ENCODE data around the gene DOCK8. TPM values are rescaled to one million over a fixed set of nuclear protein-coding genes. Genes with fewer than 3 reads are reported as not detected.
A peak's percentile ranks its signal among the peaks of the same experiment; 100 is the strongest.

The DOCK8 gene
- total RNA-seq, 1 donor from 2014 or later = 0.54 TPM

- DNase-seq (ENCODE audit: low spot score) = no peak
- Mint-ChIP-seq H3K27ac (no peak overlapping the region), H3K27me3 (ENCODE audit: insufficient read depth, low read depth) (peaks cover 2% of the 10 kb centered on the region), H3K4me1 (peaks cover 3% of the 10 kb centered on the region), H3K36me3 (no peaks in the 10 kb centered on the region), H3K9me3 (no peaks in the 10 kb centered on the region), H3K4me3 (no peak overlapping the region)
- Histone ChIP-seq H3K9me3 (ENCODE audit: low read depth) (no peaks in the 10 kb centered on the region), H3K79me2 (ENCODE audit: low read depth) (no peaks in the 10 kb centered on the region), H3K27me3 (no peaks in the 10 kb centered on the region), H3K4me1 (peaks cover 12% of the 10 kb centered on the region), H3K27ac (no peak overlapping the region), H3K4me2 (peak overlapping the region; percentile 11), H4K20me1 (ENCODE audit: low read depth) (no peaks in the 10 kb centered on the region), H3K4me3 (no peak overlapping the region), H3K9ac (no peak overlapping the region), H3K36me3 (no peaks in the 10 kb centered on the region), H2AFZ (replicated peaks) (no peak overlapping the region), H3F3A (ENCODE audit: low read depth) (no peaks in the 10 kb centered on the region)
- TF ChIP-seq EZH2phosphoT487 (IDR thresholded peaks at IDR 0.05) (no peak), EZH2 (IDR thresholded peaks at IDR 0.05) (no peak), CTCF (IDR thresholded peaks at IDR 0.05) (no peak)
Observed at GRCh38 chr9:371349-371748, 156.7 kb downstream of the DOCK8 start.

- H3K4me1 Mint-ChIP-seq = peaks cover 3% of the 10 kb centered on the region
- H3K4me2 ChIP-seq = no peak overlapping the region
- TF ChIP-seq CTCF (IDR thresholded peaks at IDR 0.05) = no peak
- TF ChIP-seq EZH2 (IDR thresholded peaks at IDR 0.05) = no peak
- no peak for TF ChIP-seq EZH2phosphoT487 (IDR thresholded peaks at IDR 0.05)
- no peak overlapping the region for H3K4me3 Mint-ChIP-seq
- H3K9me3 ChIP-seq (ENCODE audit: low read depth) = no peaks in the 10 kb centered on the region
- H3K9ac ChIP-seq = no peak overlapping the region
- H4K20me1 ChIP-seq (ENCODE audit: low read depth) = no peaks in the 10 kb centered on the region
- no peaks in the 10 kb centered on the region for H3K36me3 Mint-ChIP-seq
- H3F3A ChIP-seq (ENCODE audit: low read depth) = no peaks in the 10 kb centered on the region
- DNase-seq (ENCODE audit: low spot score) = no peak
- peaks cover 12% of the 10 kb centered on the region for H3K4me1 ChIP-seq
- no peaks in the 10 kb centered on the region for H3K27me3 ChIP-seq
- no peaks in the 10 kb centered on the region for H3K36me3 ChIP-seq
- no peaks in the 10 kb centered on the region for H3K9me3 Mint-ChIP-seq
- H3K27me3 Mint-ChIP-seq (ENCODE audit: insufficient read depth, low read depth) = peaks cover 2% of the 10 kb centered on the region
- H3K79me2 ChIP-seq (ENCODE audit: low read depth) = no peaks in the 10 kb centered on the region
- H3K27ac Mint-ChIP-seq = no peak overlapping the region
- H3K27ac ChIP-seq = no peak overlapping the region
- no peak overlapping the region for H3K4me3 ChIP-seq
- no peak overlapping the region for H2AFZ ChIP-seq (replicated peaks)
Observed at GRCh38 chr9:372128-372527, 157.5 kb downstream of the DOCK8 start.

GRCh38 chr9:373759-374206 lies 159.1 kb downstream of the DOCK8 start:
- H3K4me2 ChIP-seq = no peak overlapping the region
- no peak overlapping the region for H3K9ac ChIP-seq
- no peaks in the 10 kb centered on the region for H3K27me3 ChIP-seq
- H2AFZ ChIP-seq (replicated peaks) = no peak overlapping the region
- H4K20me1 ChIP-seq (ENCODE audit: low read depth) = no peaks in the 10 kb centered on the region
- no peaks in the 10 kb centered on the region for H3K79me2 ChIP-seq (ENCODE audit: low read depth)
- H3F3A ChIP-seq (ENCODE audit: low read depth) = no peaks in the 10 kb centered on the region
- Mint-ChIP-seq H3K27ac (no peak overlapping the region), H3K36me3 (no peaks in the 10 kb centered on the region), H3K9me3 (no peaks in the 10 kb centered on the region), H3K4me3 (no peak overlapping the region), H3K4me1 (peaks cover 5% of the 10 kb centered on the region), H3K27me3 (ENCODE audit: insufficient read depth, low read depth) (peaks cover 2% of the 10 kb centered on the region)
- TF ChIP-seq EZH2phosphoT487 (IDR thresholded peaks at IDR 0.05) = no peak
- TF ChIP-seq CTCF (IDR thresholded peaks at IDR 0.05) = no peak
- no peak for TF ChIP-seq EZH2 (IDR thresholded peaks at IDR 0.05)
- H3K4me1 ChIP-seq = peaks cover 12% of the 10 kb centered on the region
- H3K4me3 ChIP-seq = no peak overlapping the region
- no peak overlapping the region for H3K27ac ChIP-seq
- H3K36me3 ChIP-seq = no peaks in the 10 kb centered on the region
- no peaks in the 10 kb centered on the region for H3K9me3 ChIP-seq (ENCODE audit: low read depth)
- DNase-seq (ENCODE audit: low spot score) = no peak

Data from neural progenitor cell (in vitro differentiated cells).